HEK293 (cell line): Measurements from ENCODE around the gene BEST1.

ENCODE experiments used
- MZF1 ChIP-seq: fragments of 450-650 bp; formaldehyde crosslinking; IDR thresholded peaks from 2 replicates; pipeline ENCODE4 v1.5.1; 2017; ENCODE audit warnings: missing biosample characterization, missing genetic modification characterization, borderline replicate concordance
- PATZ1 ChIP-seq: fragments of 450-650 bp; formaldehyde crosslinking; IDR thresholded peaks from 2 replicates; pipeline ENCODE4 v1.5.1; 2016; ENCODE audit warnings: missing biosample characterization, missing genetic modification characterization
- SP3 ChIP-seq: fragments of 450-650 bp; formaldehyde crosslinking; IDR thresholded peaks from 2 replicates; pipeline ENCODE4 v1.5.1; 2016; ENCODE audit warnings: missing biosample characterization, missing genetic modification characterization
- ZIC2 ChIP-seq: fragments of 450-650 bp; formaldehyde crosslinking; IDR thresholded peaks from 2 replicates; pipeline ENCODE4 v1.5.1; 2016; ENCODE audit warnings: missing biosample characterization, missing genetic modification characterization
- ZNF544 ChIP-seq: fragments of 450-650 bp; formaldehyde crosslinking; IDR thresholded peaks from 2 replicates; pipeline ENCODE4 v1.5.0; 2017; ENCODE audit warnings: missing biosample characterization, missing genetic modification characterization
- TF ChIP-seq, protein P1 (sequence below): fragments of 450-650 bp; formaldehyde crosslinking; IDR thresholded peaks from 2 replicates; pipeline ENCODE4 v1.5.1; 2016; ENCODE audit warnings: missing biosample characterization, missing genetic modification characterization

- no peak for TF ChIP-seq SP3 (tag by site-specific recombination)
- TF ChIP-seq MZF1 (tag by site-specific recombination): no peak
- TF ChIP-seq, protein P1, sequence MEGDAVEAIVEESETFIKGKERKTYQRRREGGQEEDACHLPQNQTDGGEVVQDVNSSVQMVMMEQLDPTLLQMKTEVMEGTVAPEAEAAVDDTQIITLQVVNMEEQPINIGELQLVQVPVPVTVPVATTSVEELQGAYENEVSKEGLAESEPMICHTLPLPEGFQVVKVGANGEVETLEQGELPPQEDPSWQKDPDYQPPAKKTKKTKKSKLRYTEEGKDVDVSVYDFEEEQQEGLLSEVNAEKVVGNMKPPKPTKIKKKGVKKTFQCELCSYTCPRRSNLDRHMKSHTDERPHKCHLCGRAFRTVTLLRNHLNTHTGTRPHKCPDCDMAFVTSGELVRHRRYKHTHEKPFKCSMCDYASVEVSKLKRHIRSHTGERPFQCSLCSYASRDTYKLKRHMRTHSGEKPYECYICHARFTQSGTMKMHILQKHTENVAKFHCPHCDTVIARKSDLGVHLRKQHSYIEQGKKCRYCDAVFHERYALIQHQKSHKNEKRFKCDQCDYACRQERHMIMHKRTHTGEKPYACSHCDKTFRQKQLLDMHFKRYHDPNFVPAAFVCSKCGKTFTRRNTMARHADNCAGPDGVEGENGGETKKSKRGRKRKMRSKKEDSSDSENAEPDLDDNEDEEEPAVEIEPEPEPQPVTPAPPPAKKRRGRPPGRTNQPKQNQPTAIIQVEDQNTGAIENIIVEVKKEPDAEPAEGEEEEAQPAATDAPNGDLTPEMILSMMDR (tag by site-specific recombination): no peak
- no peak for TF ChIP-seq PATZ1
- no peak for TF ChIP-seq ZIC2 (tag by site-specific recombination)
- no peak for TF ChIP-seq ZNF544
Measured at GRCh38 chr11:61912991-61913698, 37.0 kb upstream of the BEST1 start.
